PFSK-1 (cell line): ENCODE results near the gene CBR3.

Source experiments
- FOXP2 ChIP-seq: optimal IDR thresholded peaks from 2 replicates; pipeline ENCODE3; 2011; ENCODE audit warnings: borderline replicate concordance, control low read depth, inconsistent platforms; ENCODE audit not compliant: insufficient read depth; ENCODE audit errors: extremely low read length, extremely low read depth
- POLR2AphosphoS5 ChIP-seq: IDR thresholded peaks from 2 replicates; pipeline ENCODE4 v1.6.1; 2012; ENCODE audit warnings: low read depth, mild to moderate bottlenecking, control low read depth, low read length, moderate library complexity
- SIN3A ChIP-seq: IDR thresholded peaks from 2 replicates; pipeline ENCODE4 v1.6.1; 2012; ENCODE audit warnings: mild to moderate bottlenecking, low read length, moderate library complexity, borderline replicate concordance; ENCODE audit not compliant: insufficient read depth
- TAF1 ChIP-seq: IDR thresholded peaks from 2 replicates; pipeline ENCODE4 v1.6.1; 2012; ENCODE audit warnings: low read length, control low read depth, borderline replicate concordance; ENCODE audit not compliant: insufficient read depth
- TF ChIP-seq, protein P1 (sequence below), 2 experiments: IDR thresholded peaks; 2 replicates each; pipeline versions ENCODE4 v1.6.1 to v1.8.0; 2011 to 2012; ENCODE audit warnings: low read depth in 2 of 2, low read length in 2 of 2, control low read depth in 1 of 2, inconsistent platforms in 1 of 2, mild to moderate bottlenecking in 1 of 2, moderate library complexity in 1 of 2; ENCODE audit not compliant: insufficient read depth in 1 of 2

CBR3 gene

DNA sequence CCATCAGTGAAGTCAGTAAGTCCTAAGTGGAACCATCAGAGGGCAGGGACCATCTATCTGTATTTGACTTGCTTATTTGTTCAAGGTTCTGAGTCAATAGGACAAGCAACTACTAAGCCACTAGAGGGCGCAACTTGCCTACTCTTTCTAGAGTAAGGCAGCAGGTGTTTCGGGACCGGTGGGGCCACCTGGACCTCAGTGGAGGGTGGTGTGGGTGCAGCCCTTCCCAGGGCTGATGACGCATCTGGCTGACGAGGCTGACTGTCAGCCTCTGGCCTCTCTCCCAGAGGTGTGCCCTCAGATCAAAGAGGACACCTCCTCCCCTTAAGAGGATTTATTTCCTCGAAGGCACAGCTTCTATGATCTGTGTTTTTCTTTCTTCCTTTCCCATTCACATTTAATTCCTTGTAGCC lies 6.6 kb downstream of the CBR3 start:
- no peak for TF ChIP-seq SIN3A
- TF ChIP-seq, protein P1, sequence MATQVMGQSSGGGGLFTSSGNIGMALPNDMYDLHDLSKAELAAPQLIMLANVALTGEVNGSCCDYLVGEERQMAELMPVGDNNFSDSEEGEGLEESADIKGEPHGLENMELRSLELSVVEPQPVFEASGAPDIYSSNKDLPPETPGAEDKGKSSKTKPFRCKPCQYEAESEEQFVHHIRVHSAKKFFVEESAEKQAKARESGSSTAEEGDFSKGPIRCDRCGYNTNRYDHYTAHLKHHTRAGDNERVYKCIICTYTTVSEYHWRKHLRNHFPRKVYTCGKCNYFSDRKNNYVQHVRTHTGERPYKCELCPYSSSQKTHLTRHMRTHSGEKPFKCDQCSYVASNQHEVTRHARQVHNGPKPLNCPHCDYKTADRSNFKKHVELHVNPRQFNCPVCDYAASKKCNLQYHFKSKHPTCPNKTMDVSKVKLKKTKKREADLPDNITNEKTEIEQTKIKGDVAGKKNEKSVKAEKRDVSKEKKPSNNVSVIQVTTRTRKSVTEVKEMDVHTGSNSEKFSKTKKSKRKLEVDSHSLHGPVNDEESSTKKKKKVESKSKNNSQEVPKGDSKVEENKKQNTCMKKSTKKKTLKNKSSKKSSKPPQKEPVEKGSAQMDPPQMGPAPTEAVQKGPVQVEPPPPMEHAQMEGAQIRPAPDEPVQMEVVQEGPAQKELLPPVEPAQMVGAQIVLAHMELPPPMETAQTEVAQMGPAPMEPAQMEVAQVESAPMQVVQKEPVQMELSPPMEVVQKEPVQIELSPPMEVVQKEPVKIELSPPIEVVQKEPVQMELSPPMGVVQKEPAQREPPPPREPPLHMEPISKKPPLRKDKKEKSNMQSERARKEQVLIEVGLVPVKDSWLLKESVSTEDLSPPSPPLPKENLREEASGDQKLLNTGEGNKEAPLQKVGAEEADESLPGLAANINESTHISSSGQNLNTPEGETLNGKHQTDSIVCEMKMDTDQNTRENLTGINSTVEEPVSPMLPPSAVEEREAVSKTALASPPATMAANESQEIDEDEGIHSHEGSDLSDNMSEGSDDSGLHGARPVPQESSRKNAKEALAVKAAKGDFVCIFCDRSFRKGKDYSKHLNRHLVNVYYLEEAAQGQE (IDR thresholded peaks at IDR 0.05; ENCODE audit: insufficient read depth in 1 of 2, low read depth in 2 of 2, low read length in 2 of 2), result no peak
- peak; percentile 19 for TF ChIP-seq FOXP2

DNA sequence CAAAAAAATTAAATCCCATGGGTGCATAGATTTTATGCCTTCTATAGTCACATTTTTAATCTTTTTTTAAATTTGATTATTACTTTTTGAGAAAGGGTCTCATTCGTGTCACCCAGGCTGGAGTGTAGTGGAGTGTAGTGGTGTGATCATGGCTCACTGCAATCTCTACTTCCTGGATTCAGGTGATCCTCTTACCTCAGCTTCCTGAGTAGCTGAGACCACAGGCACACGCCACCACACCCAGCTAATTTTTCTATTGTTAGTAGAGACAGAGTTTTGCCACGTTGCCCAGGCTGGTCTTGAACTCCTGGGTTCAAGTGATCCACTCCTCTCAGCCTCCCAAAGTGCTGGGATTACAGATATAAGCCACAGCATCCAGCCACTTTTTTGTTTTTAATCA lies 10.4 kb downstream of the CBR3 start:
- no peak for TF ChIP-seq SIN3A
- TF ChIP-seq POLR2AphosphoS5, result no peak
- TF ChIP-seq, protein P1 (IDR thresholded peaks at IDR 0.05; ENCODE audit: insufficient read depth in 1 of 2, low read depth in 2 of 2, low read length in 2 of 2), result no peak
- TF ChIP-seq FOXP2, result no peak
- TF ChIP-seq TAF1, result no peak

DNA sequence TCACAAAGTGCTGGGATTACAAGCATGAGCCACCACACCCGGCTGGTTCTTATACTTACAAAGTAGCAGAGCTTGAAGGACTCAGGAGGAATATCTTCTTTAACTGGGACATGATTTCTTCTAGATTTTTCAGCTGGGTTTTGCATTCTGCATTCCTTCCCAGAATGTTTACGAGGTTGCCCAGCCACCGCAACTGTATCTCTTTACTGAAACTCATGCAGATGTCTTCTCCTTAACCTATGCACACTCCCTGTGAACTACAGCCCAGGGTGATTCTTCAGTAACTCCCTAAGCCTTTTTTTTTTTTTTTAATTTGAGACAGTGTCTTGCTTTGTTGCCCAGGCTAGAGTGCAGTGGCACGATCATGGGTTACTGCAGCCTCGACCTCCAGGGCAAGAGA lies 13.0 kb downstream of the CBR3 start:
- no peak for TF ChIP-seq TAF1
- no peak for TF ChIP-seq FOXP2
- no peak for TF ChIP-seq SIN3A
- TF ChIP-seq, protein P1 (IDR thresholded peaks at IDR 0.05; ENCODE audit: insufficient read depth in 1 of 2, low read depth in 2 of 2, low read length in 2 of 2), result no peak
- no peak for TF ChIP-seq POLR2AphosphoS5

DNA sequence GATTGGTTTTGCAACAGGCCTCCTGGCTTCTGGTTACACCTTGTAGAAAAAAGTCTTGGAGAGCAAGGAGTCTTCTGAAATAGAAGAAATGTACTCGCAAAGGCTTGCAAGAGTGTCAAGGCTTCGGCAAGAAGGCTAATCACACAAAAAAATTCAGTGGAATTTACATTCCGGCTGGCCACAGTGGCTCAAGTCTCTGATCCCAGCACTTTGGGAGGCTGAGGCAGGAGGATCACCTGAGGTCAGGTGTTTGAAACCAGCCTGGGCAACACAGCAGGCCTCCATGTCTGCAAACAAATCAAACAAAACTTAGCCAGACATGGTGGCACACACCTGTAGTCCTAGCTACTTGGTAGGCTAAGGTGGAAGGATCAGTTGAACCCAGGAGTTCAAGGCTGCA lies 14.0 kb downstream of the CBR3 start:
- TF ChIP-seq, protein P1 (IDR thresholded peaks at IDR 0.05; ENCODE audit: insufficient read depth in 1 of 2, low read depth in 2 of 2, low read length in 2 of 2), result no peak
- no peak for TF ChIP-seq TAF1
- no peak for TF ChIP-seq POLR2AphosphoS5
- TF ChIP-seq SIN3A, result no peak
- no peak for TF ChIP-seq FOXP2

DNA sequence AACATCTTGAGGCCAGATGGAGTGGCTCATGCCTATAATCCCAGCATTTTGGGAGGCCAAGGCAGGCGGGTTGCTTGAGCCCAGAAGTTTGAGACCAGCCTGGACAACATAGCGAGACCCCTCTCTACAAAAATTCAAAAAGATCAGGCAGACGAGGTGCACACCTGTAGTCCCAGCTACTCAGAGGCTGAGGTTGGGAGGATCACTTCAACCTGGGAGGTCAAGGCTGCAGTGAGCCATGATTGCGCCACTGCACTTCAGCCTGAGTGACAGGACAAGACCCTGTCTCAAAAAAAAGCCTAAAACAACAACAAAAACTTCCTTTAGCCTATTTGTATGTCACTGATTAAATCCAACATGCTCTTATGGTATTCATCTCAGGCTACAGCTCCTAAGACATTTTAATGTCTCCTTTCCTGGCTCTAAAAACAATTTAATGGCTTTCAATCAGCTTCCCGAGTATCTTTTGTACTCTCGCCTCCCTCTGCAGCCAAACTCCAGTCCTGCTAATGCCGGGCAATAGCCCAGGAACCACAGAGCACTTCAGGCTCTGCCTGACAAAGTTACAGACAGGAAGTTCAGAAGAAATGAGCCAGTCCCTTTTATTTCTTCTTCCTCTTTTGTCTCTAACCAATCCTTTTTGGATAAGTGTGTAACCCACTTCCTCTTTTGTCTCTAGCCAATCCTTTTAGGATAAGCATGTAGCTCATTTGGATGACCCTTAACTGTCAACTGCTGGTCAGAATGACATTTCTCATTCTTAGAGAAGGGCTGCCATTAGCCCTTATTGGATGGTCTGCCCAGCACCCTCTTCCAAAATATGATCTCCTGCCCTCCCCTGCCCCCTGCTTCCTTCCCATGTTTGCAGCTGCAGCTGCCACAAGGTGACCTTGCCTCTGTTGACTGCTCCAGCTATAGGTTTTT lies 15.2 kb downstream of the CBR3 start:
- TF ChIP-seq TAF1, result no peak
- TF ChIP-seq POLR2AphosphoS5, result peak; percentile 39; the same call in 1 of the 2 replicates
- no peak for TF ChIP-seq FOXP2
- TF ChIP-seq SIN3A, result no peak
